ENCODE results near the gene RAB4B.

RAB4B gene

GRCh38 chr19:40800997-40801377 lies 22.9 kb downstream of the RAB4B start:
- no peak overlapping the region for H3K9ac ChIP-seq (ENCODE audit: low read length)
- no peaks in the 10 kb centered on the region for H3K9me3 ChIP-seq (ENCODE audit: low read length)
- peak overlapping the region; percentile 90 for H3K27ac ChIP-seq (ENCODE audit: low read depth, low read length)
- no peaks in the 10 kb centered on the region for H3K27me3 ChIP-seq (ENCODE audit: control insufficient read depth in 1 of 2, insufficient read depth in 2 of 2, low read length in 2 of 2)
- peaks cover 20% of the 10 kb centered on the region for H3K36me3 ChIP-seq (ENCODE audit: insufficient read depth, low read length)
- H3K4me1 ChIP-seq (ENCODE audit: insufficient read depth, low read length): peaks cover 57% of the 10 kb centered on the region
- peak overlapping the region in 1 of 2 donors; percentile 63 for H3K4me3 ChIP-seq (ENCODE audit: low read depth in 1 of 2, low read length in 2 of 2)

- H3K4me1 ChIP-seq (ENCODE audit: insufficient read depth, low read length): peaks cover 64% of the 10 kb centered on the region
- H3K27me3 ChIP-seq (ENCODE audit: control insufficient read depth in 1 of 2, insufficient read depth in 2 of 2, low read length in 2 of 2): no peaks in the 10 kb centered on the region
- peak overlapping the region in 1 of 2 donors; percentile 63 for H3K4me3 ChIP-seq (ENCODE audit: low read depth in 1 of 2, low read length in 2 of 2)
- H3K9ac ChIP-seq (ENCODE audit: low read length): peak overlapping the region; percentile 25
- H3K9me3 ChIP-seq (ENCODE audit: low read length): no peaks in the 10 kb centered on the region
- peak overlapping the region; percentile 45 for H3K27ac ChIP-seq (ENCODE audit: low read depth, low read length)
- peaks cover 20% of the 10 kb centered on the region for H3K36me3 ChIP-seq (ENCODE audit: insufficient read depth, low read length)
These were observed 23.6 kb downstream of the RAB4B start for GRCh38 chr19:40801426-40802299.

DNA sequence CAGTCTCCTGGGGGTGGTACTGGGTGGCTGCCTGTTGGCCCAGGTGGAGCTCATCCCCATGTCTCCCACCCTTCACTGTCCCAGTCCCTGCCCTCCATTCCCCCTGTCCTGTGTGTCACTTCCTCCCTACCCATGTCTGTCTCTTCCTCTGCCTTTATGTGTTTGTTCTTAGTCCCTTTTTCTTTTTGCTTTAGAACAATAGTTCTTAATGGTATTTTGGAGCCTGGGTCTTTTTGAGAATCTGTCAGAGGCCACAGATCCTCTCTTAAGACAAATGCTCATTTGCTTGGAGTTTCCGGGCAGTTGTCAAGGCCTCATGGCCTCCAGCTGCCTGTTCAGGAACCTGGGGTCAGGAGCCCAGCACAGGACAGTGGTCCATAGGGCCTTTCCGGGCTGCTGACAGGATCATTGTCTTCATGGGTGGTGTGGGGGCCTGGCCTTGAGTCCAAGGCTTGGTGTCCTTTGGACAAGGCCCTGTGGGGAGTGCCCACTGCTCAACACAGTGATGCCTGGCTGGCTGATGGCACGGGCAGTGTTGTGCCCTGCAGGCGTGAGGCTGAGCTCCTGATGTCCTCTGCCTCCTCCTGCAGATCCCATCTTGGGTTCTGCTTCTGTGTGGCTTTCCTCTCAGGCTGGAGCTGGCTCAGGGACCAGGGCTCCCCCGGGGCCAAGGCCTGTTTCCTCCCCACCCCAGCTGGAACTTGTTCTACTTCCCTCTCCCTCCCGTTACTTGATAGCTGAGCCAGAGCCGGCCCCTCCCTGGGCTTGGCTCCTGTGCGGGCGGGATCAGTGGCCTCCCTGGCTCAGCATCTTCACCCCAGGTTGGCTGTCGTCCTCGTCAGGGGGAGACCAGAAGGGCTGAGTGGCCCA lies 24.5 kb downstream of the RAB4B start:
- Histone ChIP-seq H3K27me3 (ENCODE audit: control insufficient read depth in 1 of 2, insufficient read depth in 2 of 2, low read length in 2 of 2) (no peaks in the 10 kb centered on the region), H3K4me3 (ENCODE audit: low read depth in 1 of 2, low read length in 2 of 2) (peak overlapping the region in 1 of 2 donors; percentile 54), H3K9me3 (ENCODE audit: low read length) (no peaks in the 10 kb centered on the region), H3K9ac (ENCODE audit: low read length) (peak overlapping the region; percentile 25), H3K36me3 (ENCODE audit: insufficient read depth, low read length) (peaks cover 20% of the 10 kb centered on the region), H3K4me1 (ENCODE audit: insufficient read depth, low read length) (peaks cover 72% of the 10 kb centered on the region), H3K27ac (ENCODE audit: low read depth, low read length) (peak overlapping the region; percentile 45)

GRCh38 chr19:40803170-40803856 lies 25.3 kb downstream of the RAB4B start:
- Histone ChIP-seq H3K27me3 (ENCODE audit: control insufficient read depth in 1 of 2, insufficient read depth in 2 of 2, low read length in 2 of 2) (no peaks in the 10 kb centered on the region), H3K27ac (ENCODE audit: low read depth, low read length) (peak overlapping the region; percentile 45), H3K9ac (ENCODE audit: low read length) (peak overlapping the region; percentile 5), H3K9me3 (ENCODE audit: low read length) (no peaks in the 10 kb centered on the region), H3K36me3 (ENCODE audit: insufficient read depth, low read length) (peaks cover 28% of the 10 kb centered on the region), H3K4me3 (ENCODE audit: low read depth in 1 of 2, low read length in 2 of 2) (peak overlapping the region in 1 of 2 donors; percentile 54), H3K4me1 (ENCODE audit: insufficient read depth, low read length) (peaks cover 72% of the 10 kb centered on the region)

- Histone ChIP-seq H3K9me3 (ENCODE audit: low read length) (no peaks in the 10 kb centered on the region), H3K9ac (ENCODE audit: low read length) (peak overlapping the region; percentile 16), H3K27me3 (ENCODE audit: control insufficient read depth in 1 of 2, insufficient read depth in 2 of 2, low read length in 2 of 2) (no peaks in the 10 kb centered on the region), H3K36me3 (ENCODE audit: insufficient read depth, low read length) (peaks cover 36% of the 10 kb centered on the region), H3K4me3 (ENCODE audit: low read depth in 1 of 2, low read length in 2 of 2) (peak overlapping the region in 1 of 2 donors; percentile 8), H3K4me1 (ENCODE audit: insufficient read depth, low read length) (peaks cover 72% of the 10 kb centered on the region), H3K27ac (ENCODE audit: low read depth, low read length) (peak overlapping the region; percentile 45)
These were observed 26.1 kb downstream of the RAB4B start for GRCh38 chr19:40803857-40804782.

DNA sequence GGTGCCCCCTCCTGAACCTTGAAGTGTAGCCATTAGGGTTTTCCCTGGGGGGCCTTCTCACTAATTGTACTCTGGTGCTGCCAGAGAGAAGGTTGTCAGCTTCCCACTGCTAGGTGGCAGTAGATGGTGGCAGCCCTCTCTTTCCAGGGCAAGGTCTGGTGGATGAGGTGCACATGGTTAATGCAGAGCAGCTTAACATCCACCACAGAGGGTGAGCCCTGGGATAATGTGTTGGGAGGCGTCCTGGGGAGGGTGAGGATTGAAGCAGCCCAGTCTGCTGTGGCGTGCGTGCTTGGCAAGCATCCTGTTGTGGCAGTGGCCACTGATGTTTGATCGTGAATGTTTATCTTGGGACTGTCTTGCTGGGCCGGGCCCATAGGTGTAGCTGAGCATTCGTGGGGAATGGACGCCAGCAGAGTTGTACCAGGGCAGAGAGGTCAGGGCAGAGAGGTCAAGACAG lies 26.8 kb downstream of the RAB4B start:
- H3K9ac ChIP-seq (ENCODE audit: low read length): peak overlapping the region; percentile 16
- H3K27ac ChIP-seq (ENCODE audit: low read depth, low read length): peak overlapping the region; percentile 45
- peaks cover 43% of the 10 kb centered on the region for H3K36me3 ChIP-seq (ENCODE audit: insufficient read depth, low read length)
- peak overlapping the region in 1 of 2 donors; percentile 8 for H3K4me3 ChIP-seq (ENCODE audit: low read depth in 1 of 2, low read length in 2 of 2)
- peaks cover 77% of the 10 kb centered on the region for H3K4me1 ChIP-seq (ENCODE audit: insufficient read depth, low read length)
- H3K9me3 ChIP-seq (ENCODE audit: low read length): no peaks in the 10 kb centered on the region
- no peaks in the 10 kb centered on the region for H3K27me3 ChIP-seq (ENCODE audit: control insufficient read depth in 1 of 2, insufficient read depth in 2 of 2, low read length in 2 of 2)

DNA sequence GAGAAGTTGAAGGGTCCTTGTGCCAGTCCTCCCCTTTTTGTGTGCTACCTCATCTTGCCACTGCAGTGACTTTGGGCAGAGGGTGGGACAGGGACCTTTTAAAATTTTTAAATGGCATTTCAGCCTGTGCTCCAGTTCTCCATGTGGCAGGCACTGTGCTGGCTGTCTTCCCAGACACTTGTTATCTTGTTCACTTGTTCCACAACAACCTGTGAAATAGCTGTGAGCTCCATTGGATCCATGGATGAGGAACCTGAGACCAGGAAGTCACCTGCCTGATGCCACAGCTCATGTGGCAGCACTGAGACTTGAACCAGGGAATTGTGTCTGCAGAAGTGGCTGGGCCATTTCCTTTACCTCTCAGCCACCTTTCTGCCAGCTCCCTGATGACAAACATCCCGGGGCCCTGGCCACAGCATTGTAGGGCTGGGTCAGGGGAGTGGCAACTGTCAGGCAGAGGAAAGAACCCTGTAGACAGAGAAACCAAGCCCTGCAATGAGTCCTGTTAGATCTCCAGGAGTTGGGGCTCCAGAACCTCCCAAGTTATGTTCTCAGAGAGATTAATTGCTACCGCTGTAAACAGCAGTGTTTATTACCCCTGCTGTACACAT lies 27.3 kb downstream of the RAB4B start:
- Histone ChIP-seq H3K36me3 (ENCODE audit: insufficient read depth, low read length) (peaks cover 43% of the 10 kb centered on the region), H3K27ac (ENCODE audit: low read depth, low read length) (peak overlapping the region; percentile 45), H3K4me1 (ENCODE audit: insufficient read depth, low read length) (peaks cover 80% of the 10 kb centered on the region), H3K9ac (ENCODE audit: low read length) (no peak overlapping the region), H3K27me3 (ENCODE audit: control insufficient read depth in 1 of 2, insufficient read depth in 2 of 2, low read length in 2 of 2) (no peaks in the 10 kb centered on the region), H3K9me3 (ENCODE audit: low read length) (no peaks in the 10 kb centered on the region), H3K4me3 (ENCODE audit: low read depth in 1 of 2, low read length in 2 of 2) (no peak overlapping the region)

DNA sequence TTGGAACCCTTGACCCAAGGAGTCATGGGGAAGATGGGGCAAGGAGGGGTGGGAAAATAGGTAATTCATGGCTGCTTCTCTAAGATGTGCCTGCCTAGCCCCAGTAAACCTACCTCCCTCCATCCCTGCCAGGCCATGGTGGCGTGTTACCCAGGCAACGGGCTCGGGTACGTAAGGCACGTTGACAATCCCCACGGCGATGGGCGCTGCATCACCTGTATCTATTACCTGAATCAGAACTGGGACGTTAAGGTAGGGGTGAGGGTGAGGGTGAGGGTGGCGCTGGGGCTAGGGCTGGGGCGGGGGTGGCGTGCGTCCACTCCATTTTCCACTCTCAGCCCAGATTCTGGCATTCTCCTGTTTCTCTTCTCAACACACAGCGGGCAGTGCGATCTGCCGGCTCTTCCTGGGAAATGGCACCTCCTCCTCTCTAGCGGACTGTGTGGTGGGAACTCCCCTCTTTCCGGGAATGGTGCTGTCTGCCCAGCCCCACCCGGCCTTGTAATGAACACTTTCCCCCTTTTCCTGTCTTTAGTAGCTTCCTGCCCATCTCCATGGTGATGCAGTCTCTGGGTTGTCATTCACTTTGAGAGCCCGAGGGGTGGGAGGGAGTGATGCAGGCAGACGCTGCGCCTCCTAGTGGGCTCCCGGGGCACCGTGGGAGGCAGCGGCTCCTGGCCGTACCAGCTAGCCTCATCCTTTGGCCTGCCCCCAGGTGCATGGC lies 28.5 kb downstream of the RAB4B start:
- H3K27ac ChIP-seq (ENCODE audit: low read depth, low read length): peak overlapping the region; percentile 45
- no peak overlapping the region for H3K4me3 ChIP-seq (ENCODE audit: low read depth in 1 of 2, low read length in 2 of 2)
- H3K4me1 ChIP-seq (ENCODE audit: insufficient read depth, low read length): peaks cover 74% of the 10 kb centered on the region
- H3K9ac ChIP-seq (ENCODE audit: low read length): no peak overlapping the region
- no peaks in the 10 kb centered on the region for H3K9me3 ChIP-seq (ENCODE audit: low read length)
- H3K27me3 ChIP-seq (ENCODE audit: control insufficient read depth in 1 of 2, insufficient read depth in 2 of 2, low read length in 2 of 2): no peaks in the 10 kb centered on the region
- peaks cover 37% of the 10 kb centered on the region for H3K36me3 ChIP-seq (ENCODE audit: insufficient read depth, low read length)

- Histone ChIP-seq H3K9ac (ENCODE audit: low read length) (no peak overlapping the region), H3K4me1 (ENCODE audit: insufficient read depth, low read length) (peaks cover 74% of the 10 kb centered on the region), H3K4me3 (ENCODE audit: low read depth in 1 of 2, low read length in 2 of 2) (no peak overlapping the region)
These were observed 29.3 kb downstream of the RAB4B start for GRCh38 chr19:40807147-40808020.

More at GRCh38 chr19:40807147-40808020, 29.3 kb downstream of the RAB4B start:
- Histone ChIP-seq H3K36me3 (ENCODE audit: insufficient read depth, low read length) (peaks cover 37% of the 10 kb centered on the region), H3K27me3 (ENCODE audit: control insufficient read depth in 1 of 2, insufficient read depth in 2 of 2, low read length in 2 of 2) (no peaks in the 10 kb centered on the region), H3K9me3 (ENCODE audit: low read length) (no peaks in the 10 kb centered on the region), H3K27ac (ENCODE audit: low read depth, low read length) (peak overlapping the region; percentile 8)

All from muscle layer of colon (tissue), 2 donors.